NCI-H510A (cell line): Measurements from ENCODE around the gene UBTF.

Source experiments
- DNase-seq: peaks from one replicate; lab custom pipeline; 2025; lab: John Stamatoyannopoulos, UW

Gene UBTF

GRCh38 chr17:44219616-44220212, at the start of gene UBTF:
Gene UBTF (minus strand): TSS chr17:44219675. CDS start chr17:44218229, 1,446 bp downstream.
- peak; percentile 85 for DNase-seq

DNA sequence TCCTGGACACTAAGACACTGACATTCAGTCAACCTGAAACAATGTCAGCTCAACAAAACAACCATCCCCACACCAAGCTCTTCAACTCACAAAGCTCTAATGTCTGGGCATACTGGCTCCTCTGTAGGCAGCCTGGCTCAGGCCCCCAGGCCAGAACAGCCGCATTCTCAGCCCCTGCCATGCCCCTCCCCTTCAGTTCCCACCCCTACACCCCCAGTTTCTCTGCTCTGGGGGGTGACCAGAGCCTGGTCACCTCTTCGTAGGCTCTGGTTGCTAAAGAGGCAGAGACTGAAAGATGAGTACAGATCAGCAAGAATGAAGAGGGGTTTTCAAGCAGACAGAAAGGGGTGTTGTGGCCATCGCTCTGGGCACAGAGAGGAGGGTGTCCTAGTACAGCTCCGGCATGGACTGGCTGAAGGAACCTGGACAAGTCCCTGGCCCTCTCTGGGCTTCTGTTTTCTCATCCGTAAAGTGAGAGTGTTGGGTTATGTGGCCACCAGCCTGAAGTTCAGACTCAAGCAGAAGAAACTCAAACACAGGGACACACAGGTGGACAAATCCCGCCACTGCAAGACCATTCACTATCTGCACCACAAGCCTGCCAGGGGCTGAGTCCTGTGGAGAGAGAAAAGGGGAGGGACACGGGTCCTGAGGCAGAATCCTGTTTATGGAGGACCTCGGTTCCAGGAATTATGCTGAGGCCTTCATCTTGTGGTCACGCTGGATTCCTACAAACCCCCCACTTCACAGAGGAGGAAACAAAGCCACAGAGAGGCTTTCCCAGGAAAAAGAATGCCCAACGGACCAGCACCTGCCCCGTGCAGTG, 49.4 kb upstream of the UBTF start:
- DNase-seq, result no peak

- DNase-seq, result no peak
Observed at GRCh38 chr17:44267818-44268490, 48.5 kb upstream of the UBTF start, which contains the start of gene SLC4A1. Gene SLC4A1 (minus strand): TSS chr17:44268135. CDS start chr17:44262866, 5,269 bp downstream.

DNA sequence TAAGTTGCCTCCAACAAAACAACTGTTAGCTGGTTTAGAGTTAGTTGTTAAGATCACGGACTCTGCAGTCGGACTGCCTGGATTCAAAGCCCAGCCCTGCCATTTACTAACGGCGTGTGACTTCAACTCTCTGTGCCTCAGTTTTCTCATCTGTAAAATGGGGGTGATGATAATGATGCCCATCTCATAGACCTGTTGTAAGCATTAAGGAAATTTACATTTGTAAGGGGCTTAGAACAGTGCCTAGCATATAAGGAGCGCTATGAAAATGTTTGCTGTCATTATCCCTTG, 47.6 kb upstream of the UBTF start:
- DNase-seq, result no peak

DNA sequence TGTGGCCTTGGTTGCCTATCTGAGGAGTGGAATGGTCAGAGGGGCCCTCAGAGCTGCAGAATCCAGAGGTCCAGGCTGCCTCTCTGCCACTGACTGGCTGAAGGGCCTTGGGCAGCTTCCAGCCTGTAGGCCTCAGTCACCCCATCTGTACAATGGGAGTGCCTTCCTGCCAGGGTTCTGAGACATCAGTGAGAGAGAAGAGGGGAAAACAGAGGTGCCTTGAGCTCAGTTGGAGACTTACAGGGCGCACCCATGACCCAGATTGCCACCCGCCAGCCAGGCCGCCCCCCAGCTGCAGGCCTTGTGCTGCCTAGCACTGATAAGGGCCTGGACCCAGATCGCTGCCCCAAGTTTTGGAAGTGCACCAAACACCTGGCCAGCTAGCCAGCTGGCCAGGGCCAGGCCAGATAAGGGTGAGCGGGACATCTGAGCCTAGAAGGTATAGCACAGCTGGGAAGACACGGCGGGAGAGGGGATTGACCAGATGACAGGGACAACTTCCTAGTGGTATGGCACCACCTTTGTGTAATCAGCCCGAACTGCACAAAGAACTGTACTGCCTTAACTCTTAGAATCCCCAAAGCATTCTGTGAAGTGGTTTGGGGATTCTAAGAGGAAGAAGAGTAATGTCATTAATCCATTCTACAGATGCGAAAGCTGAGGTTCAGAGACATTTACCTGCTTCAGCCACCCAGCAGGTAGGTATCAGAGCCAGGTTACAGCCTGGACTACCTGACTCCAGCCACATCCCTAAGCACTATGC, 47.1 kb upstream of the UBTF start:
- DNase-seq, result no peak

GRCh38 chr17:44263345-44263902, 43.9 kb upstream of the UBTF start:
- DNase-seq, result no peak

DNA sequence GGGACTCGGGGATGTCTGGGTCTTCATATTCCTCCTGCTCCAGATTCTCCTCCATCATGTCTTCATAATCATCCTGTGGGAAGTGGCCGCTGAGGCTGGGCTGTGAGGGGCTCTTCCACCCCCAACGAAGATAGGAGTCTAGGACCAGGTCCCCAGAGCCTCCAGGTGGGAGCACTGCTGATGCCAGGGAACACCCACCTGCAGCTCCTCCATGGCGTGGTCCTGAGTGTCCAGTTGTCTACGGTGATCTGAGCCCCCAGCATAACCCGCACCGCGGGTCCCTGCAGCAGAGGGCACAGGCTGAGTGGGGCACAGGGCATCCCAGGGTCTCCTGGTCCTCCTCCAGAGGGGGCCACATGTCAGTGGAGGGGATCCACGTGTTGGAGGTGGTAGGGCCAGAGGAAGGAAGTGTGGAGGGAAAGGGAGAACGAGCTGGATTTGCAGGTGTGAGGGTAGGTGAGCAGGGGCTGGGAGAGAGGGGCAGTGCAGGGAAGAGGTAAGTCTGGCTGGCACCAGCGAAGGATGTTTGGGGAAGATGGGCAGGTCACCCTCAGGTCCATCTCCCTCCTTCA, 43.3 kb upstream of the UBTF start:
- no peak for DNase-seq

- DNase-seq, result no peak
Observed at GRCh38 chr17:44260296-44260695, 40.8 kb upstream of the UBTF start.

DNA sequence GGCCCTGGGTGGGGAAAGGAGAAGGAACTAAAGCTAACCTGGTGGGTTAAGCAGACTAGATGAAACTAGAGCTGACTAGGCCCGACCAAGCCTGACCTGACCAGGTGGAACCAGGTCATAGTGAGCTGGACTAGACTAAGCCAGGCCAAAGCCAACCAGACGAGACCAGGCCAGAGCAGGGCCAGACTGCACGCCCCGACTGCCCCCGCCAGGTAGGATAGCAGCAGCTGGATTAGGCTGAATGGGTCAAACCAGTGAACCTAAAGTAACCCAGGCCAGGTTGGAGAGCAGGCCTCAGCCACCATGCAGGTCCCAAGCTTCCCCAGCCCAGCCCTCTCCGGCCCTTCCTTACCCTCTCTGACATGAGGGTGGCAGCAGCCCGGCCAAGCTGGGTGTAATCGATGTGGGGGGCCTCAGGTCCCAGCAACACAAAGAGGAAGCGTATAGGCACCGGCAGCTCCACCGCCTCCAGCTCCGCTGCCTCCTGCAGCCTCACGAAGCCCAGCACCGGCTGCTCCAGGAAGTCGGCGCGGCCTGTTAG, 39.4 kb upstream of the UBTF start:
- DNase-seq, result no peak

DNA sequence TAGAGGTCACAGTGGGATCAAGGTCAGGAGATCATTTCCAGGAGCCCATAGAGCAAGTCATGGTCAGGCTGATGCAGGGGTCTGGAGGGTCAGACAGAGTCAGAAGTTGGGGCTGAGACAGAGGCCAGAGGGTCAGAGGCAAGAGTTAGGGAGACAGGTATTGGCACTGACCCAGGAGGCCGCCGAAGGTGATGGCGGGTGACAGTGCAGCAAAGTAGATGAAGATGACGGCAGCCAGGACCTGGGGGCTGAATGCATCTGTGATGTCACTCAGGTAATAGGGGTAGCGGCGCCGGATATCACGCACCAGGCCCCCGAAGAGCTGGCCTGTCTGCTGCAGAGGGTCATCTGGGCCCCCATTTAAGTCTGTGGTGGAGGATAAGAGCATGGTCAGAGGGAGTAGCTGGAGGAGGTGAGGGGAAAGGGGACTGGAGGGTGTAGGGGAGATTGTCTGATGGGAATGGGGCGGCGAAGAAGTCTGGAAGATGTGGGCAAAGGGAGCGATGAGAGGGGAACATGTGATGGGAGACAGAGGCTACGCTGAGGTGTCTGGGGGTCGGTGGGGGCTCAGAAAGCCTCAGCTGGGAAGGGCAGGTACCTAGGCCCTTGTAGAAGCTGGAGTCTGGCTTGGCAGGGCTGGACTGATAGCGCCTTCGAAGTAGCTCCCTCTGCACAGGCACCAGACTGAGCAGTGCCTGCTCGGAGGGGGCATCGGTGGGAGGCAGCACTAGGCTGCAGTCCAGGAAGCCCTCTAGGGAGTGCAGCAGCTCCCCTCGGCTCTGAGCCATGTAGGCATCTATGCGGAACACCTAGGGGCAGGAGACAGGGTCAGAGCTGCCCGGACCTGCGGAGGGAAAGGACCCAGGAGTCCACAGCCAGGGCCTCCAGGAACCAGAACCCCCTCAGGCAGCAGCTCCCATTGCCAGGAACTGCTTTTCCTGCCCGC, 38.6 kb upstream of the UBTF start:
- no peak for DNase-seq

GRCh38 chr17:44256671-44257070, 37.2 kb upstream of the UBTF start:
- DNase-seq, result no peak

GRCh38 chr17:44255915-44256314, 36.4 kb upstream of the UBTF start:
- DNase-seq, result no peak

GRCh38 chr17:44254361-44255095, 35.1 kb upstream of the UBTF start:
- DNase-seq, result no peak

- no peak for DNase-seq
Observed at GRCh38 chr17:44253006-44253405, 33.5 kb upstream of the UBTF start.

DNA sequence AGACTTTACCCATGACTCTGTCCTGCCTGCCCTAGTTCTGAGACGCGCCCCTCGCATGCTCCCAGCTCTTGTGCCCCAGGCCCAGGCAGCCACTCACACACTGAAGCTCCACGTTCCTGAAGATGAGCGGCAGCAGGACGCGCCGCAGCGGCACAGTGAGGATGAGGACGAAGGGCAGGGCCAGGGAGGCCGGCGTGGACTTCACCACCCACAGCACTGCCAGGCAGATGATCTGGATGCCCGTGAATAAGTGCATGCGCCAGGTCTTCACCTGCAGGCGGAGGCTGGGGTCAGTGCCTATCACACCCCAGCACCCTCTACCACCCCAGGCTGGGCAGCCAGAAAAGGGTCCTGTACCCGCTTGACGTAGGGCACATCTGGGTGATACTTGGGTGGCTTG, 31.6 kb upstream of the UBTF start:
- no peak for DNase-seq

DNA sequence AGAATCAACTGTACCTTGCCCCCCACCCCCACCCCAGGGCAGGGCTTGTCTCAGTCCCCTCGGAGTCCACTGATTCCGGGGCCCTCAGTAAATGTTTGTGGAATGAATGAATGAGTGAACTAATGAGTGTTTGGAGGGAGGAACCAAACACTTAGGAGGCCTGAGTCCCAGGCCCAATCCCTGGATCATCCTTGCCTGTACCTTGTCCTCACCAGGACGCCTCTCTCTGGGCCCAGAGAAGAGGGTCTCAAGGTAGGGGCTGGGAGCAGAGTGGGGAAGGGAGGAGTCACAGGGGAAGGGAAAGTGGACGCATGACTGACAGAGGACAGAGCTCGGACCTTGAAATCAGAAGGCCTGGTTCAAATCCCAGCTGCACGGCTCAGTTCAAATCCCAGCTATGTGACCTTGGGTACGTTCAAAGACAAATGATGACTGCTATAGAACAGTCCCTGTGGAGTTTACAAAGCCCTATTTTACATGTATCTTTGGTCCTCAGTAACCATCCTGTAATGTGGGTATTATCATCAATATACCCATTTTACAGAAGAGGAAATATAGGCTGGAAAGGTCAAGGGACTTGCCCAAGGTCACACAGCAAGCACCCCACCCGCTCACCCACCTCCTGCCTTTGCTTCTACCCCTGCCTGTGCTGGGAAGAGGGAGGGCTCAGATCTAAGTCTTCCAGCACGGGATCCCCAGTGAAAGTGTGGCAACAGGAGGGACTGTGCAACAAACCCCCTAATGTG, 30.2 kb upstream of the UBTF start:
- no peak for DNase-seq

DNA sequence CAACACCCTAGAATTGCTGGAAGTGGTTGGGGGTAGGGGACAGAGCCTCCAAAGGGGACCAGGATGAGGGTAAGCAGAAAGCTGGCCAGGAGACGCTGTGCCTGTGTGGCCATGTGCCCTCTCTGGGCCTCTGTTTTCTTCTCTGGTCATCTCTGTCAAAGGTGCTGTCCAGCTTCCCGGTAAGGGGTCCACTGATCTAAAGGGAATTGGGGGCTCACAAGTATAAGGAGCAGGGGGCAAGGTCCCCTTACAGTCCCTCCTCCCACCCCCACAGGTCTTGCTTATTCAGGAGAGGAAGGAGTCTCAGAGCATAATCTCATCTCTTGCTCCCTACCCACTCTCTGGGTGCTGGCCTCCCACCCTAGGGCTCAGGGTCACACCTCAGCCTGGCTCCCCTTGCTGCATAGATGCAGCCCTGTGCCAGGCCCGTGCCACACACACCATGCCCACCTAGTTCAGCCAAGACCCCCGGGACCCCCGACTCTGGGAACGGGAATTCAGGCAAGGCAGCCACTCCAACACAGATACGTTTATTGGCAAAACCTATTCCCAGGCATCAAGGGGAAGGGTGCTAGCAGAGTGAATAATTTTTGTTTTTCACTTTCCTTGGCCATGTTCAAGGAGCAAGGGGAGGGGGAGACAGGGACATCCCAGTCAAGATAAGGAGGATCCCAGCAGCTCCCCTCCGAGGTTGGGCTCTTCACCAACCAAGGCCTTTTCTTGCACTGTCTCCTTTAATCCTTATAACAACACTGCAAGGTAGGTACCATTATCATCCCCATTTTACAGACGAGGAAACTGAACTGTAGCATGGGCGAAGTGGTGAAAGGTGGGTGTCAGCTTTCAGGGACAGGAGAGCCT, 28.6 kb upstream of the UBTF start:
- DNase-seq, result no peak

- DNase-seq, result no peak
Observed at GRCh38 chr17:44247440-44247841, 28.0 kb upstream of the UBTF start.
